Heart right ventricle (tissue), 16 donors: Measurements from ENCODE around the gene IFI30. TPM values are rescaled to one million over a fixed set of nuclear protein-coding genes. Genes with fewer than 3 reads are reported as not detected.
"Not testable (repeated sequence)": the region's sequence is repeated elsewhere in the genome, so short reads cannot be mapped to it uniquely, and the experiment has no call there.

Source experiments
- ATAC-seq, 8 donors: fragments of 200-7000 bp; cut with Tn5 transposase; one replicate each; pipeline ENCODE4 v1.9.1; 2020; ENCODE audit warnings: mild to moderate bottlenecking in 8 of 8, moderate library complexity in 8 of 8, moderate number of reproducible peaks in 1 of 8
- DNase-seq, 2 donors: peaks; one replicate each; pipeline ENCODE4 v3.0.0-alpha.2; 2020
- H3K27ac ChIP-seq, 10 donors: fragments of 200-600 bp; sonication (generic) in 2 of 10; one replicate each; pipeline versions ENCODE4 v1.5.0 to v1.8.0; 2020 to 2022; ENCODE audit warnings: mild to moderate bottlenecking in 3 of 10
- H3K27me3 ChIP-seq, 7 donors: fragments of 200-600 bp; one replicate each; pipeline ENCODE4 v1.8.0; 2021 to 2022; ENCODE audit warnings: mild to moderate bottlenecking in 2 of 7
- H3K36me3 ChIP-seq, 9 donors: fragments of 200-600 bp; sonication (generic) in 1 of 9; one replicate each; pipeline versions ENCODE4 v1.5.0 to v1.8.0; 2020 to 2022; ENCODE audit warnings: mild to moderate bottlenecking in 2 of 9
- H3K4me1 ChIP-seq, 9 donors: fragments of 200-600 bp; sonication (generic) in 1 of 9; one replicate each; pipeline versions ENCODE4 v1.5.0 to v1.8.0; 2020 to 2022; ENCODE audit warnings: mild to moderate bottlenecking in 4 of 9
- H3K4me3 ChIP-seq, 10 donors: fragments of 200-600 bp; sonication (generic) in 2 of 10; one replicate each; pipeline versions ENCODE4 v1.5.0 to v1.8.0; 2020 to 2022; ENCODE audit warnings: mild to moderate bottlenecking in 7 of 10, moderate library complexity in 2 of 10
- H3K9me3 ChIP-seq, 11 donors: fragments of 200-600 bp in 10 of 11; sonication (generic) in 2 of 11; one replicate each; pipeline versions ENCODE4 v1.5.0 to v1.8.0; 2013 to 2022; ENCODE audit warnings: mild to moderate bottlenecking in 2 of 11, control low read depth in 1 of 11, moderate library complexity in 1 of 11
- WGBS, 2 donors: extraction: QIAGEN DNeasy Blood & Tissue Kit; methylation state at CpG; one replicate each; pipeline ENCODE4 v1.1.7; 2013; ENCODE audit warnings: inconsistent platforms in 1 of 2; 5-methylcytosine and 5-hydroxymethylcytosine counted together
- intact Hi-C, 10 donors: fragments of 100-400 bp; cut with DNase I; formaldehyde crosslinking; loops; one replicate each; pipeline versions ENCODE4 v1.11.1 to v1.14.2; 2022
- polyA plus RNA-seq, 2 donors: library from polyadenylated mRNA; stranded (reverse); fragments of 200-250 nt; gene quantifications; one replicate each; pipeline ENCODE4 v1.2.3, GENCODE V29; 2013
- total RNA-seq, 10 donors: library from RNA; stranded (reverse); fragmentation: NEBNext Ultra II Directional in 3 of 10; extraction: Animal tissue kit (Norgen Biotek cat#: 25700) in 3 of 10; gene quantifications; one replicate each; pipeline versions ENCODE4 v1.2.1 to v1.2.4, GENCODE V29; 2021 to 2023
- TF ChIP-seq, protein P1 (sequence below), 9 donors: fragments of 200-600 bp; sonication (generic) in 2 of 9; IDR thresholded peaks; one replicate each; pipeline versions ENCODE4 v1.5.0 to v1.8.0; 2021 to 2022; ENCODE audit warnings: antibody characterized with exemption in 9 of 9, mild to moderate bottlenecking in 5 of 9, moderate library complexity in 1 of 9
- donor health status: Arrhythmogenic right ventricular cardiomyopathy.
- donor health status: ischemic (EF 13 %, LVEDD 7.1; RV severe dilation, severe dysfunction).
- donor health status: healthy with polysubstance abuse.
- donor health status: DM: no; HTN: yes; CAD: no.
- donor health status: DM: no; HTN: no; CAD: no.
- donor health status: ischemic (EF 25% LVEDD 6.9; RV normal size, moderate dysfunction).
- donor health status: ischemic (EF 25% LVEDD 5.7; RV mildly dilated, moderate dysfunction).
- donor health status: healthy.
- donor health status: DM: yes; HTN: yes; CAD: no.
- donor health status: Ischemic cardiomyopathy.
- donor health status: ischemic (EF 35%, LVEDD 5.7; RV mildly dilated, moderate dysfunction).
- donor health status: nonischemic (EF 11% LVEDD 7.7; RV severe dilation, severe dysfunction).
- donor health status: DM: yes; HTN: yes; CAD: no.
- donor health status: PGD.
- donor health status: ischemic (EF 29% LVEDD 5.4; RV normal size, mild dysfunction).
- donor health status: nonischemic (EF 23%, LVEDD 6.1; RV moderate dilation, normal function).

The IFI30 gene
- total and polyA plus RNA-seq, 12 donors, result 6.5 to 241 (median 11.9) TPM

DNA sequence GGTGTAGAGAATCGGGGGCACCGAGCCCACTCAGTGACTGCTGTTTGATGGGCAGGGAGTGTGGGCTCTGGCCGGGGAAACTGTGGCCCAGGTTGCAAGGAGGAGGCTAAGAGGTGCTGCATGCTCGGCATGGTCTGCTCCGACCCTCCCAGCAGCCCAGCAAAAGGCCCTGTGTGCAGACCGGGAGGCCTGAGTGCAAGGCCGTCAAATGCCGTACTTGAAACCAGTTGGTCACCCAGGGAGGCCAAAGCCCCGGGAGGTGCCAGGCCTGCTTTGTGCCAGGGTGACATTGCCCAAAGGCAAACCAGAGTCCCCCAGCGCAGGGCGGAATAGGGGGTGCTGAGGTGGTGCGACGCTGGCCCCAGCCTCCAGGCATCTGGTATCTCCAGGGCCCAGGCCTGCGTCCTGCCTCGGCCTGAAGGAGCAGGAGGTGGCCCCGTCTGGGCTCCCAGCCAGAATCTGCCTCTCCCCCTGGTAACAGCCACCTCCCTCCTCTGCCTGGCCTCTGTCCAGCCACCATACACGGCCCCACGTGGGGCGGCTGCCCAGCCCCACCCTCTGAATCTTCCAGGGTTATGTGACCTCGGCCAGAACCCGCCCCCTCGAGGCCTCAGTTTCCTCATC lies 16.7 kb upstream of the IFI30 start:
- H3K36me3 ChIP-seq, result peaks cover 0 to 16% (median 0%) of the 10 kb centered on the region in 9 donors
- peaks cover 26 to 66% (median 50%) of the 10 kb centered on the region in 9 donors for H3K4me1 ChIP-seq
- intact Hi-C loops, result loop anchor here in 2 of 10 donors (5.0 kb wide), 2 partner anchors 35 to 40 kb away; no protein-coding TSS in a partner anchor
- TF ChIP-seq, protein P1, sequence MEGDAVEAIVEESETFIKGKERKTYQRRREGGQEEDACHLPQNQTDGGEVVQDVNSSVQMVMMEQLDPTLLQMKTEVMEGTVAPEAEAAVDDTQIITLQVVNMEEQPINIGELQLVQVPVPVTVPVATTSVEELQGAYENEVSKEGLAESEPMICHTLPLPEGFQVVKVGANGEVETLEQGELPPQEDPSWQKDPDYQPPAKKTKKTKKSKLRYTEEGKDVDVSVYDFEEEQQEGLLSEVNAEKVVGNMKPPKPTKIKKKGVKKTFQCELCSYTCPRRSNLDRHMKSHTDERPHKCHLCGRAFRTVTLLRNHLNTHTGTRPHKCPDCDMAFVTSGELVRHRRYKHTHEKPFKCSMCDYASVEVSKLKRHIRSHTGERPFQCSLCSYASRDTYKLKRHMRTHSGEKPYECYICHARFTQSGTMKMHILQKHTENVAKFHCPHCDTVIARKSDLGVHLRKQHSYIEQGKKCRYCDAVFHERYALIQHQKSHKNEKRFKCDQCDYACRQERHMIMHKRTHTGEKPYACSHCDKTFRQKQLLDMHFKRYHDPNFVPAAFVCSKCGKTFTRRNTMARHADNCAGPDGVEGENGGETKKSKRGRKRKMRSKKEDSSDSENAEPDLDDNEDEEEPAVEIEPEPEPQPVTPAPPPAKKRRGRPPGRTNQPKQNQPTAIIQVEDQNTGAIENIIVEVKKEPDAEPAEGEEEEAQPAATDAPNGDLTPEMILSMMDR (IDR thresholded peaks at IDR 0.05), result no peak
- peak; percentile 90 for DNase-seq
- peak overlapping the region in 9 of 10 donors; percentile 56 to 90 (median 81) for H3K27ac ChIP-seq
- ATAC-seq, result peak; percentile 8 to 60 (median 49)
- WGBS, 2 donors, result 24 to 28% methylated on average over 22 of the region's 22 CpGs
- no peaks in the 10 kb centered on the region for H3K27me3 ChIP-seq
- H3K9me3 ChIP-seq, result no peaks in the 10 kb centered on the region
- H3K4me3 ChIP-seq, result peak overlapping the region in 1 of 10 donors; percentile 4

DNA sequence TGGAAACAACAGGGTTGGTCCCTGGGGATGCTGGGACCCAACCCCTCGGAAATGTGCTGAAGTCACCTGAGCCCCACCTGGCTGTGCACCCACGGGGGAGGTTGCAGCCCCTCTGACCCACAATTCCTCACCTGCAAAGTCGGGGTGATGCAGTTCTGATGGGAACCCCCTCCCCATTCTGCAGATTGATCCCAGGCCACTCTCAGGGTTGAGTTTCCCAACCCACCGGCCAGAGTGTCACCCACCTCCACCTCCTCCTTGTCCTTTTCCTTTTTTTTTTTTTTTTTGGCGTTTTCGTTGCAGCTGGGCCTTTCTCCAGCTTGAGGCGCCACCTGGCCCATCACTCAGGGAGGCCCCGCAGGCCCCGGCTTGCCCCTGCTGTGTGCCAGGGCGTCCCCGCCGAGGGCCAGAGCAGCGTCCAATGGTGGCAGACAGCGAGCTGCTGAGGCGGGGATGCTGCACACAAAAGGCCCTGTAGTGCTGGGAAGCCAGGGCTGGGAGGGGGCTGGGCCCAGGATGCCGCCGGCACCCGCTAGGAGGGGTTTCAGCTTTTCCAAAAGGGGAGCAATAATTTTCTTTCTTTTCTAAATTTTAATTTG lies 16.0 kb upstream of the IFI30 start:
- no peak for ATAC-seq
- WGBS, 2 donors, result 36 to 41% methylated on average over 18 of the region's 18 CpGs
- intact Hi-C loops, result loop anchor here in 2 of 10 donors (5.0 kb wide), 2 partner anchors 35 to 40 kb away; no protein-coding TSS in a partner anchor
- Histone ChIP-seq H3K27me3 (no peaks in the 10 kb centered on the region), H3K9me3 (no peaks in the 10 kb centered on the region), H3K4me3 (peak overlapping the region in 1 of 10 donors; percentile 4), H3K27ac (peak overlapping the region in 9 of 10 donors; percentile 56 to 90 (median 81)), H3K36me3 (peaks cover 0 to 21% (median 0%) of the 10 kb centered on the region in 9 donors), H3K4me1 (peaks cover 27 to 65% (median 49%) of the 10 kb centered on the region in 9 donors)
- TF ChIP-seq, protein P1 (IDR thresholded peaks at IDR 0.05), result no peak
- DNase-seq, result no peak

DNA sequence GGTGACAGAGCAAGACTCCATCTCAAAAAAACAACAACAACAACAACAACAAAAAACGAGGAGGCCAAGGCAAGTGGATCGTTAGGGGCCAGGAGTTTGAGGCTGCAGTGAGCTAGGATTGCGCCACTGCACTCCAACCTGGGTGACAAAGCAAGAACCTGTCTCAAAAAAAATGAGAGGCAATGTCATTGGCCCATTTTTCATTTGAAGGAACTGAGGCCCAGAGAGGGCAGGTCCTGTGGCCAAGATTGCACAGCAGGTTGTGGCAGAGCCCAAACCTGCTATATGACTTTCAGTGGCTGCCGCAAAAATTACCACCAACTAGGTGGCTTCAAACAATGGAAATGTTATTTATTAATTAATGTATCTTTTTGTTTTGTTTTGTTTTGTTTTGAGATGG lies 15.1 kb upstream of the IFI30 start:
- TF ChIP-seq, protein P1 (IDR thresholded peaks at IDR 0.05), result no peak
- ATAC-seq, result no peak
- intact Hi-C loops, result loop anchor here in 2 of 10 donors (5.0 kb wide), 2 partner anchors 36 to 41 kb away; no protein-coding TSS in a partner anchor

DNA sequence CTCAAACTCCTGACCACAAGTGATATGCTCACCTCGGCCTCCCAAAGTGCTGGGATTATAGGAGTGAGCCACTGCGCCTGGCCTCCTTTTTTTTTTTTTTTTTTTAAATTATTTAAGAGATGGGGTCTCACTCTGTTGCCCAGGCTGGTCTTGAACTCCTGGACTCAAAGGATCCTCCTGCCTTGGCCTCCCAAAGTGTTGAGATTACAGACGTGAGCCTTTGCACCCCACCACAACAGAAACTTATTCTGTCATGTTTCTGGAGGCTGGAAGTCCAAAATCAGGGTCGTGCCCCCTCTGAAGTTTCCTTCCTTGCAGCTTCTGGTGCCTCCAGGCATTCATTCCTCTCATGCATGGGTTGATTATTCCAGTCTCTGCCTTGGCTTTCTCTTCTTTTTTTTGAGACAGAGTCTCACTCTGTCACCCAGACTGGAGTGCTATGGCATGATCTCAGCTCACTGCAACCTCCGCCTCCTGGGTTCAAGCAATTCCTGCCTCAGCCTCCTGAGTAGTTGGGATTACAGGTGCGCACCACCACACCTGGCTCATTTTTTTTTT lies 14.5 kb upstream of the IFI30 start:
- not testable (repeated sequence) for DNase-seq, H3K27me3 ChIP-seq, H3K27ac ChIP-seq, H3K4me3 ChIP-seq, ATAC-seq, H3K9me3 ChIP-seq
- Histone ChIP-seq H3K4me1 (peaks cover 24 to 56% (median 43%) of the 10 kb centered on the region in 9 donors), H3K36me3 (peaks cover 0 to 36% (median 6%) of the 10 kb centered on the region in 9 donors)
- WGBS, 2 donors, result 89 to 95% methylated on average over 6 of the region's 6 CpGs
- intact Hi-C loops, result loop anchor here in 2 of 10 donors (5.0 kb wide), 2 partner anchors 37 to 42 kb away; no protein-coding TSS in a partner anchor

More for the DNA sequence above, 15.1 kb upstream of the IFI30 start:
- H3K27me3 ChIP-seq, result no peaks in the 10 kb centered on the region
- WGBS, 2 donors, result 93 to 96% methylated on average over 4 of the region's 4 CpGs
- H3K9me3 ChIP-seq, result no peaks in the 10 kb centered on the region
- H3K4me1 ChIP-seq, result peaks cover 27 to 63% (median 49%) of the 10 kb centered on the region in 9 donors
- peaks cover 0 to 30% (median 6%) of the 10 kb centered on the region in 9 donors for H3K36me3 ChIP-seq
- DNase-seq, result no peak
- H3K4me3 ChIP-seq, result no peak overlapping the region
- H3K27ac ChIP-seq, result no peak overlapping the region
